ENCODE measurements around the gene UBL5. TPM values are rescaled to one million over a fixed set of nuclear protein-coding genes. Genes with fewer than 3 reads are reported as not detected.

Gene UBL5
- total RNA-seq, 1 donor: 197 TPM

GRCh38 chr19:9856609-9857008 is 28.9 kb downstream of the UBL5 start:
- TF ChIP-seq CTCF (IDR thresholded peaks at IDR 0.05; ENCODE audit: insufficient read depth, low read depth, low read length): no peak
- DNase-seq (ENCODE audit: low read depth): no peak
- H3K4me3 ChIP-seq (ENCODE audit: low read depth, low read length): no peak overlapping the region

GRCh38 chr19:9857076-9857721 is 29.5 kb downstream of the UBL5 start:
- TF ChIP-seq CTCF (IDR thresholded peaks at IDR 0.05; ENCODE audit: insufficient read depth, low read depth, low read length): no peak

GRCh38 chr19:9857920-9858746 is 30.4 kb downstream of the UBL5 start:
- H3K4me3 ChIP-seq (ENCODE audit: low read depth, low read length): no peak overlapping the region
- DNase-seq (ENCODE audit: low read depth): no peak
- TF ChIP-seq CTCF (IDR thresholded peaks at IDR 0.05; ENCODE audit: insufficient read depth, low read depth, low read length): no peak

More at GRCh38 chr19:9857076-9857721, 29.5 kb downstream of the UBL5 start:
- H3K4me3 ChIP-seq (ENCODE audit: low read depth, low read length): no peak overlapping the region
- DNase-seq (ENCODE audit: low read depth): no peak

- DNase-seq (ENCODE audit: low read depth): no peak
- no peak overlapping the region for H3K4me3 ChIP-seq (ENCODE audit: low read depth, low read length)
- TF ChIP-seq CTCF (IDR thresholded peaks at IDR 0.05; ENCODE audit: insufficient read depth, low read depth, low read length): no peak
These were observed 31.0 kb downstream of the UBL5 start for GRCh38 chr19:9858766-9859165.

GRCh38 chr19:9860407-9860806 is 32.7 kb downstream of the UBL5 start:
- TF ChIP-seq CTCF (IDR thresholded peaks at IDR 0.05; ENCODE audit: insufficient read depth, low read depth, low read length): no peak
- no peak for DNase-seq (ENCODE audit: low read depth)

GRCh38 chr19:9861503-9861902 is 33.8 kb downstream of the UBL5 start:
- TF ChIP-seq CTCF (IDR thresholded peaks at IDR 0.05; ENCODE audit: insufficient read depth, low read depth, low read length): no peak
- H3K4me3 ChIP-seq (ENCODE audit: low read depth, low read length): no peak overlapping the region
- no peak for DNase-seq (ENCODE audit: low read depth)

More at GRCh38 chr19:9860407-9860806, 32.7 kb downstream of the UBL5 start:
- no peak overlapping the region for H3K4me3 ChIP-seq (ENCODE audit: low read depth, low read length)
